ENCODE results near the gene YKT6.

GRCh38 chr7:44239361-44239760 lies 38.6 kb downstream of the YKT6 start:
- TF ChIP-seq CTCF (conservative IDR thresholded peaks at IDR 0.05) (no peak), EZH2 (IDR thresholded peaks at IDR 0.05; ENCODE audit: low read depth) (no peak)

All from PC-9 (cell line).